SK-N-SH (cell line): ENCODE data around the gene CYP11A1. TPM values are rescaled to one million over a fixed set of nuclear protein-coding genes. Genes with fewer than 3 reads are reported as not detected.
A peak's percentile ranks its signal among the peaks of the same experiment; 100 is the strongest.

Experiments used
- CTCF ChIA-PET: fragments of 300-600, 350-600 bp; formaldehyde crosslinking; extraction: SDS; loops from one replicate; lab custom pipeline; 2021; lab: Yijun Ruan, JAX
- POLR2A ChIA-PET: fragments of 350-600 bp; sonication (Branson Sonifier 250); formaldehyde crosslinking; extraction: SDS; loops from one replicate; lab custom pipeline; 2020; ENCODE audit warnings: antibody characterized with exemption, inconsistent platforms; lab: Yijun Ruan, JAX
- DNase-seq: peaks from one replicate; pipeline ENCODE4 v3.0.0; 2012
- H2AFZ ChIP-seq: fragments of 200-600 bp; sonication (generic); 2 replicates; pipeline ENCODE4 v1.8.1; 2016; ENCODE audit warnings: antibody characterized with exemption, mild to moderate bottlenecking, low read depth
- H3F3A ChIP-seq: fragments of 200-600 bp; sonication (generic); replicated peaks from 2 replicates; pipeline ENCODE3; 2016; ENCODE audit warnings: antibody characterized with exemption, mild to moderate bottlenecking; ENCODE audit not compliant: insufficient read depth
- H3K27ac ChIP-seq, 2 experiments: fragments of 200-500 bp in 1 of 2; fragments of 200-600 bp in 1 of 2; sonication (Bioruptor generic) in 1 of 2; sonication (generic), shearing (Covaris generic) in 1 of 2; 2 replicates each; pipeline versions ENCODE4 v1.5.1 to v1.6.1; 2014 to 2016; ENCODE audit warnings: low read depth in 2 of 2, inconsistent platforms in 1 of 2, low read length in 1 of 2, mild to moderate bottlenecking in 1 of 2, mixed read lengths in 1 of 2
- H3K27me3 ChIP-seq: fragments of 200-600 bp; sonication (generic), shearing (Covaris generic); 2 replicates; pipeline ENCODE4 v1.6.1; 2016; ENCODE audit warnings: mixed run types; ENCODE audit not compliant: insufficient read depth
- H3K36me3 ChIP-seq, 2 experiments: fragments of 200-500 bp in 1 of 2; fragments of 200-600 bp in 1 of 2; sonication (Bioruptor generic) in 1 of 2; sonication (generic) in 1 of 2; replicated peaks in 1 of 2; 2 replicates each; pipeline versions ENCODE3 to v1.5.1; 2014 to 2016; ENCODE audit warnings: low read length in 1 of 2, mild to moderate bottlenecking in 1 of 2; ENCODE audit not compliant: insufficient read depth in 2 of 2, control insufficient read depth in 1 of 2
- H3K4me1 ChIP-seq, 2 experiments: fragments of 200-500 bp in 1 of 2; fragments of 200-600 bp in 1 of 2; sonication (Bioruptor generic) in 1 of 2; sonication (generic), shearing (Covaris generic) in 1 of 2; 2 replicates each; pipeline versions ENCODE4 v1.5.1 to v1.6.1; 2014 to 2016; ENCODE audit warnings: low read depth in 1 of 2, low read length in 1 of 2, mixed run types in 1 of 2; ENCODE audit not compliant: insufficient read depth in 2 of 2, control insufficient read depth in 1 of 2
- H3K4me2 ChIP-seq: fragments of 200-600 bp; sonication (generic), shearing (Covaris generic); 2 replicates; pipeline ENCODE4 v1.6.1; 2017; ENCODE audit warnings: mixed run types
- H3K4me3 ChIP-seq, 2 experiments: fragments of 200-500 bp in 1 of 2; fragments of 200-600 bp in 1 of 2; sonication (Bioruptor generic) in 1 of 2; sonication (generic), shearing (Covaris generic) in 1 of 2; 2 replicates each; pipeline versions ENCODE4 v1.5.1 to v1.8.1; 2014 to 2016; ENCODE audit warnings: low read depth in 2 of 2, inconsistent platforms in 1 of 2, low read length in 1 of 2, mild to moderate bottlenecking in 1 of 2, mixed read lengths in 1 of 2, moderate library complexity in 1 of 2
- H3K79me2 ChIP-seq: fragments of 200-600 bp; sonication (generic); 2 replicates; pipeline ENCODE4 v1.8.1; 2017; ENCODE audit warnings: mild to moderate bottlenecking; ENCODE audit not compliant: insufficient read depth
- H3K9ac ChIP-seq: fragments of 200-600 bp; sonication (generic); 2 replicates; pipeline ENCODE4 v1.6.1; 2017; ENCODE audit warnings: mixed run types
- H3K9me2 ChIP-seq: fragments of 200-600 bp; sonication (generic); 2 replicates; pipeline ENCODE4 v1.6.1; 2017; ENCODE audit warnings: mixed run types
- H3K9me3 ChIP-seq: fragments of 200-600 bp; sonication (generic); 2 replicates; pipeline ENCODE4 v1.6.1; 2017; ENCODE audit warnings: mixed run types, mild to moderate bottlenecking, moderate library complexity
- H4K20me1 ChIP-seq: fragments of 200-600 bp; sonication (generic); 2 replicates; pipeline ENCODE4 v1.6.1; 2017; ENCODE audit warnings: mild to moderate bottlenecking, mixed run types; ENCODE audit not compliant: insufficient read depth
- ELF1 ChIP-seq: IDR thresholded peaks from 2 replicates; pipeline ENCODE4 v1.4.0; 2012
- EP300 ChIP-seq, 2 experiments: IDR thresholded peaks; 2 replicates each; pipeline versions ENCODE4 v1.4.0 to v1.6.1; 2012; ENCODE audit warnings: borderline replicate concordance in 1 of 2, low read depth in 1 of 2, low read length in 1 of 2
- EZH2phosphoT487 ChIP-seq: fragments of 200-600 bp; sonication (generic); IDR thresholded peaks from 2 replicates; pipeline ENCODE4 v1.6.1; 2017; ENCODE audit warnings: low read depth, mixed run types, mild to moderate bottlenecking, antibody characterized with exemption, moderate library complexity, borderline replicate concordance
- FOSL2 ChIP-seq: IDR thresholded peaks from 2 replicates; pipeline ENCODE4 v1.4.0; 2012; ENCODE audit warnings: low read depth, mild to moderate bottlenecking, moderate library complexity, borderline replicate concordance
- FOXJ3 ChIP-seq: sonication (generic); formaldehyde crosslinking; IDR thresholded peaks from 2 replicates; pipeline ENCODE4 v1.5.1; 2020; ENCODE audit warnings: mild to moderate bottlenecking, missing genetic modification reagents
- GABPA ChIP-seq: IDR thresholded peaks from 2 replicates; pipeline ENCODE4 v1.4.0; 2012; ENCODE audit warnings: low read depth, mild to moderate bottlenecking
- JUND ChIP-seq: IDR thresholded peaks from 2 replicates; pipeline ENCODE4 v1.4.0; 2012
- MXI1 ChIP-seq: IDR thresholded peaks from 2 replicates; pipeline ENCODE4 v1.6.1; 2012; ENCODE audit warnings: mild to moderate bottlenecking, low read depth, low read length, improper control_type of control experiment
- NFIC ChIP-seq: IDR thresholded peaks from 2 replicates; pipeline ENCODE4 v1.4.0; 2012; ENCODE audit warnings: borderline replicate concordance
- POLR2AphosphoS5 ChIP-seq: IDR thresholded peaks from 2 replicates; pipeline ENCODE4 v1.6.1; 2012; ENCODE audit warnings: low read depth, low read length
- RCOR1 ChIP-seq: fragments of 150-350 bp; IDR thresholded peaks from 2 replicates; pipeline ENCODE4 v1.6.1; 2017; ENCODE audit warnings: antibody characterized with exemption, low read length
- RFX5 ChIP-seq: IDR thresholded peaks from 2 replicates; pipeline ENCODE4 v1.6.1; 2012; ENCODE audit warnings: mild to moderate bottlenecking, improper control_type of control experiment, low read length
- SIN3A ChIP-seq: IDR thresholded peaks from 2 replicates; pipeline ENCODE4 v1.6.1; 2012; ENCODE audit warnings: low read depth, mild to moderate bottlenecking, low read length, moderate library complexity, borderline replicate concordance
- SMC3 ChIP-seq: IDR thresholded peaks from 2 replicates; pipeline ENCODE4 v1.6.1; 2012; ENCODE audit warnings: low read depth, low read length, improper control_type of control experiment
- TCF12 ChIP-seq: IDR thresholded peaks from 2 replicates; pipeline ENCODE4 v1.4.0; 2012
- TEAD4 ChIP-seq: IDR thresholded peaks from 2 replicates; pipeline ENCODE4 v1.4.0; 2012; ENCODE audit warnings: mild to moderate bottlenecking, borderline replicate concordance; ENCODE audit not compliant: insufficient read depth
- USF1 ChIP-seq: IDR thresholded peaks from 2 replicates; pipeline ENCODE4 v1.4.0; 2012; ENCODE audit warnings: low read depth, borderline replicate concordance
- YY1 ChIP-seq: IDR thresholded peaks from 2 replicates; pipeline ENCODE4 v1.4.0; 2012; ENCODE audit warnings: low read depth, mild to moderate bottlenecking
- WGBS: methylation state at CpG from one replicate; pipeline ENCODE4 v1.1.6; 2017; ENCODE audit warnings: low lambda C conversion rate; 5-methylcytosine and 5-hydroxymethylcytosine counted together
- polyA plus RNA-seq, 3 experiments: library from polyadenylated mRNA; depleted of rRNA; stranded (reverse); fragments of >200 nt; gene quantifications; 2 replicates each; pipeline ENCODE4 v1.2.3, GENCODE V29; 2012
- TF ChIP-seq, protein P1 (sequence below): IDR thresholded peaks from 2 replicates; pipeline ENCODE4; 2012
- TF ChIP-seq, protein P2 (sequence below): IDR thresholded peaks from 2 replicates; pipeline ENCODE4 v1.4.0; 2012; ENCODE audit warnings: low read depth

Gene CYP11A1
- polyA plus RNA-seq, 1 of the 3 experiments (the other 2 are of a cell fraction) = 0.08 TPM

- Histone ChIP-seq H3K27me3 (no peaks in the 10 kb centered on the region), H3K36me3 (no peaks in the 10 kb centered on the region), H3K9me2 (no peaks in the 10 kb centered on the region), H3K27ac (peak overlapping the region; percentile 39 to 80), H3K79me2 (no peaks in the 10 kb centered on the region), H3K9ac (peak overlapping the region; percentile 52; the same call in 1 of the 2 replicates), H3K4me2 (peak overlapping the region; percentile 74; the same call in 1 of the 2 replicates), H3F3A (no peaks in the 10 kb centered on the region), H2AFZ (no peak overlapping the region), H3K4me3 (no peak overlapping the region), H3K9me3 (no peaks in the 10 kb centered on the region), H4K20me1 (no peaks in the 10 kb centered on the region), H3K4me1 (peaks cover 13 to 50% of the 10 kb centered on the region in 2 experiments; a peak in 3 of 4 replicates)
- WGBS = 100% methylated on average over 1 of the region's 6 CpGs
- ChIA-PET POLR2A (no interaction called here), CTCF (interaction anchor here (5.8 to 18.6 kb wide), 3 partner anchors 8 to 345 kb away, joined by 64 to 339 read pairs (median 265); no protein-coding TSS in a partner anchor)
- DNase-seq = no peak
- TF ChIP-seq ELF1 = no peak
- no peak for TF ChIP-seq TEAD4
- TF ChIP-seq USF1 = no peak
- TF ChIP-seq MXI1 = no peak
- no peak for TF ChIP-seq YY1
- TF ChIP-seq, protein P1, sequence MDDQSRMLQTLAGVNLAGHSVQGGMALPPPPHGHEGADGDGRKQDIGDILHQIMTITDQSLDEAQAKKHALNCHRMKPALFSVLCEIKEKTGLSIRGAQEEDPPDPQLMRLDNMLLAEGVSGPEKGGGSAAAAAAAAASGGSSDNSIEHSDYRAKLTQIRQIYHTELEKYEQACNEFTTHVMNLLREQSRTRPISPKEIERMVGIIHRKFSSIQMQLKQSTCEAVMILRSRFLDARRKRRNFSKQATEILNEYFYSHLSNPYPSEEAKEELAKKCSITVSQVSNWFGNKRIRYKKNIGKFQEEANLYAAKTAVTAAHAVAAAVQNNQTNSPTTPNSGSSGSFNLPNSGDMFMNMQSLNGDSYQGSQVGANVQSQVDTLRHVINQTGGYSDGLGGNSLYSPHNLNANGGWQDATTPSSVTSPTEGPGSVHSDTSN = no peak
- TF ChIP-seq, protein P2, sequence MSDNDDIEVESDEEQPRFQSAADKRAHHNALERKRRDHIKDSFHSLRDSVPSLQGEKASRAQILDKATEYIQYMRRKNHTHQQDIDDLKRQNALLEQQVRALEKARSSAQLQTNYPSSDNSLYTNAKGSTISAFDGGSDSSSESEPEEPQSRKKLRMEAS = no peak
- no peak for TF ChIP-seq EZH2phosphoT487
- TF ChIP-seq SIN3A = no peak
- TF ChIP-seq EP300 (IDR thresholded peaks at IDR 0.05; ENCODE audit: borderline replicate concordance in 1 of 2, low read depth in 1 of 2, low read length in 1 of 2) = no peak
- no peak for TF ChIP-seq FOSL2
These were observed 48.9 kb downstream of the CYP11A1 start for GRCh38 chr15:74318376-74319137.

- no peaks in the 10 kb centered on the region for H3K79me2 ChIP-seq
- H3K27me3 ChIP-seq = no peaks in the 10 kb centered on the region
- H3K36me3 ChIP-seq = no peaks in the 10 kb centered on the region
- peaks cover 13 to 52% of the 10 kb centered on the region in 2 experiments; a peak in 3 of 4 replicates for H3K4me1 ChIP-seq
- peak overlapping the region; percentile 74; the same call in 1 of the 2 replicates for H3K4me2 ChIP-seq
- ChIA-PET CTCF (interaction anchor here (0.9 to 18.6 kb wide), 4 partner anchors 7 to 345 kb away, joined by 3 to 339 read pairs (median 135); no protein-coding TSS in a partner anchor), POLR2A (no interaction called here)
- no peaks in the 10 kb centered on the region for H4K20me1 ChIP-seq
- H3K27ac ChIP-seq = peak overlapping the region; percentile 39 to 80
- H3F3A ChIP-seq = no peaks in the 10 kb centered on the region
- 30% methylated on average over 7 of the region's 8 CpGs for WGBS
- H3K9ac ChIP-seq = peak overlapping the region; percentile 52; the same call in 1 of the 2 replicates
- TF ChIP-seq, protein P2 = no peak
- TF ChIP-seq POLR2AphosphoS5 (no peak), GABPA (no peak), TCF12 (peak; percentile 69; the same call in 1 of the 2 replicates), FOXJ3 (CRISPR knock-in tag) (no peak), SMC3 (no peak), ELF1 (no peak), RCOR1 (no peak), NFIC (0 out of 2 replicates have a peak, but pooled peaks have one; percentile 41), MXI1 (no peak), EP300 (IDR thresholded peaks at IDR 0.05; ENCODE audit: borderline replicate concordance in 1 of 2, low read depth in 1 of 2, low read length in 1 of 2) (peak in 1 of 2 experiments; percentile 31; a peak in 1 of 4 replicates), JUND (no peak), RFX5 (no peak)
- TF ChIP-seq, protein P1 = no peak
- H3K9me2 ChIP-seq = no peaks in the 10 kb centered on the region
- H3K4me3 ChIP-seq = no peak overlapping the region
- peak; percentile 42 for DNase-seq
- H3K9me3 ChIP-seq = no peaks in the 10 kb centered on the region
- peak overlapping the region; percentile 20; the same call in 1 of the 2 replicates for H2AFZ ChIP-seq
These were observed 49.5 kb downstream of the CYP11A1 start for GRCh38 chr15:74317820-74318375.
